Mesenchymal stem cell (in vitro differentiated cells and primary cell): ENCODE results near the gene INPP5E.

Experiments
- DNase-seq: peaks from one replicate; pipeline ENCODE4 v3.0.0-alpha.2; 2013
- H2AFZ ChIP-seq: one replicate; pipeline ENCODE4 v1.6.1; 2013; ENCODE audit warnings: low read depth, mild to moderate bottlenecking, control low read depth, inconsistent platforms, low read length, moderate library complexity
- H2AK5ac ChIP-seq: 2 replicates; pipeline ENCODE4 v1.6.1; 2013; ENCODE audit warnings: low read length, moderate library complexity, mild to moderate bottlenecking, inconsistent platforms; ENCODE audit not compliant: severe bottlenecking
- H2BK120ac ChIP-seq: one replicate; pipeline ENCODE4 v1.6.1; 2013; ENCODE audit warnings: low read depth, mild to moderate bottlenecking, inconsistent platforms, low read length, moderate library complexity
- H2BK12ac ChIP-seq, 2 experiments: one replicate each; pipeline ENCODE4 v1.6.1; 2013; ENCODE audit warnings: inconsistent platforms in 2 of 2, low read length in 2 of 2, mild to moderate bottlenecking in 2 of 2, moderate library complexity in 2 of 2, control low read depth in 1 of 2
- H2BK15ac ChIP-seq: one replicate; pipeline ENCODE4 v1.6.1; 2013; ENCODE audit warnings: mild to moderate bottlenecking, low read depth, inconsistent platforms; ENCODE audit not compliant: poor library complexity, severe bottlenecking
- H2BK5ac ChIP-seq: 2 replicates; pipeline ENCODE4 v1.6.1; 2013; ENCODE audit warnings: low read depth, mild to moderate bottlenecking, low read length, control low read depth, inconsistent platforms; ENCODE audit not compliant: poor library complexity, severe bottlenecking
- H3K14ac ChIP-seq, 2 experiments: one replicate each; pipeline ENCODE4 v1.6.1; 2013; ENCODE audit warnings: inconsistent platforms in 2 of 2, low read length in 2 of 2, control low read depth in 1 of 2, mild to moderate bottlenecking in 1 of 2, moderate library complexity in 1 of 2
- H3K18ac ChIP-seq, 2 experiments: one replicate each; pipeline ENCODE4 v1.6.1; 2013; ENCODE audit warnings: inconsistent platforms in 2 of 2, low read length in 2 of 2, control low read depth in 1 of 2, low read depth in 1 of 2, mild to moderate bottlenecking in 1 of 2
- H3K23ac ChIP-seq, 2 experiments: one replicate each; pipeline ENCODE4 v1.6.1; 2013; ENCODE audit warnings: inconsistent platforms in 2 of 2, low read length in 2 of 2, mild to moderate bottlenecking in 2 of 2, moderate library complexity in 2 of 2, control low read depth in 1 of 2
- H3K27ac ChIP-seq: 2 replicates; pipeline ENCODE4 v1.5.1; 2013; ENCODE audit warnings: mild to moderate bottlenecking, moderate library complexity, low read length, control low read depth, inconsistent platforms; ENCODE audit not compliant: poor library complexity, severe bottlenecking
- H3K27me3 ChIP-seq, 2 experiments: 2 replicates each; pipeline versions ENCODE4 v1.6.1 to v1.7.0; 2013; ENCODE audit warnings: low read length in 2 of 2, mild to moderate bottlenecking in 2 of 2, moderate library complexity in 2 of 2, control low read depth in 1 of 2, inconsistent platforms in 1 of 2; ENCODE audit not compliant: control insufficient read depth in 1 of 2, insufficient read depth in 1 of 2
- H3K36me3 ChIP-seq, 2 experiments: 2 replicates each; pipeline versions ENCODE4 v1.6.1 to v1.7.0; 2013; ENCODE audit warnings: low read length in 2 of 2, control low read depth in 1 of 2, inconsistent platforms in 1 of 2, low read depth in 1 of 2, mild to moderate bottlenecking in 1 of 2; ENCODE audit not compliant: insufficient read depth in 2 of 2, control insufficient read depth in 1 of 2
- H3K4ac ChIP-seq, 2 experiments: one replicate each; pipeline ENCODE4 v1.6.1; 2013; ENCODE audit warnings: inconsistent platforms in 2 of 2, low read length in 2 of 2, mild to moderate bottlenecking in 2 of 2, moderate library complexity in 2 of 2, control low read depth in 1 of 2, low read depth in 1 of 2
- H3K4me1 ChIP-seq: 2 replicates; pipeline ENCODE4 v1.6.1; 2013; ENCODE audit warnings: low read depth, low read length, control low read depth; ENCODE audit not compliant: control insufficient read depth, insufficient read depth
- H3K4me2 ChIP-seq: 2 replicates; pipeline ENCODE4 v1.6.1; 2013; ENCODE audit warnings: low read length, mild to moderate bottlenecking, inconsistent platforms; ENCODE audit not compliant: poor library complexity, severe bottlenecking
- H3K4me3 ChIP-seq, 2 experiments: 2 replicates each; pipeline versions ENCODE4 v1.5.1 to v1.7.0; 2013; ENCODE audit warnings: low read length in 2 of 2, mild to moderate bottlenecking in 2 of 2, control low read depth in 1 of 2, low read depth in 1 of 2; ENCODE audit not compliant: insufficient read depth in 1 of 2
- H3K79me1 ChIP-seq: replicated peaks from 2 replicates; pipeline ENCODE4 v1.6.1; 2013; ENCODE audit warnings: mild to moderate bottlenecking, control low read depth, low read length, inconsistent platforms; ENCODE audit not compliant: poor library complexity, severe bottlenecking
- H3K9ac ChIP-seq: 2 replicates; pipeline ENCODE4 v1.7.0; 2013; ENCODE audit warnings: mild to moderate bottlenecking, low read length, moderate library complexity
- H3K9me3 ChIP-seq: 2 replicates; pipeline ENCODE4 v1.7.0; 2013; ENCODE audit warnings: mild to moderate bottlenecking, low read length; ENCODE audit not compliant: control insufficient read depth
- H4K8ac ChIP-seq: one replicate; pipeline ENCODE4 v1.6.1; 2013; ENCODE audit warnings: inconsistent platforms, mild to moderate bottlenecking, low read length, moderate library complexity
- H4K91ac ChIP-seq: one replicate; pipeline ENCODE4 v1.6.1; 2013; ENCODE audit warnings: mild to moderate bottlenecking, low read length, inconsistent platforms
- WGBS: methylation state at CpG from one replicate; pipeline ENCODE4 v1.1.7; 2013; ENCODE audit warnings: mixed read lengths; 5-methylcytosine and 5-hydroxymethylcytosine counted together

The INPP5E gene

GRCh38 chr9:136381311-136381710 lies 58.3 kb downstream of the INPP5E start:
- Histone ChIP-seq H3K9ac (no peak overlapping the region), H3K27ac (no peak overlapping the region), H3K4ac (no peak overlapping the region), H4K8ac (no peak overlapping the region), H3K27me3 (no peaks in the 10 kb centered on the region), H3K36me3 (peaks cover 90 to 93% of the 10 kb centered on the region in 2 experiments), H3K18ac (no peak overlapping the region), H3K4me3 (no peak overlapping the region), H2AFZ (no peak overlapping the region), H2BK5ac (no peak overlapping the region), H4K91ac (no peak overlapping the region), H2AK5ac (no peak overlapping the region), H3K23ac (no peak overlapping the region), H3K14ac (no peak overlapping the region), H3K4me1 (no peaks in the 10 kb centered on the region), H2BK12ac (no peak overlapping the region), H2BK120ac (no peak overlapping the region), H3K79me1 (peaks cover 22% of the 10 kb centered on the region), H2BK15ac (no peak overlapping the region), H3K9me3 (no peaks in the 10 kb centered on the region), H3K4me2 (no peak overlapping the region)
- WGBS = 93% methylated on average over 7 of the region's 9 CpGs
- no peak for DNase-seq

GRCh38 chr9:136380381-136380780 lies 59.3 kb downstream of the INPP5E start:
- Histone ChIP-seq H2AFZ (no peak overlapping the region), H2AK5ac (no peak overlapping the region), H4K91ac (no peak overlapping the region), H2BK15ac (no peak overlapping the region), H2BK12ac (no peak overlapping the region), H3K23ac (no peak overlapping the region), H3K4me1 (peaks cover 5% of the 10 kb centered on the region), H3K9ac (no peak overlapping the region), H3K79me1 (peaks cover 22% of the 10 kb centered on the region), H3K4me3 (no peak overlapping the region), H3K14ac (no peak overlapping the region), H3K36me3 (peaks cover 90 to 96% of the 10 kb centered on the region in 2 experiments), H3K9me3 (no peaks in the 10 kb centered on the region), H3K4me2 (no peak overlapping the region), H3K27ac (no peak overlapping the region), H2BK5ac (no peak overlapping the region), H3K18ac (no peak overlapping the region), H4K8ac (no peak overlapping the region), H3K27me3 (no peaks in the 10 kb centered on the region), H2BK120ac (no peak overlapping the region), H3K4ac (no peak overlapping the region)
- no peak for DNase-seq
- WGBS = 97% methylated on average over 17 of the region's 17 CpGs

- Histone ChIP-seq H2BK5ac (no peak overlapping the region), H2AK5ac (no peak overlapping the region), H2BK120ac (no peak overlapping the region), H3K9me3 (no peaks in the 10 kb centered on the region), H3K4ac (no peak overlapping the region), H3K36me3 (peaks cover 90 to 98% of the 10 kb centered on the region in 2 experiments), H3K79me1 (peaks cover 18% of the 10 kb centered on the region), H2BK12ac (no peak overlapping the region), H3K23ac (no peak overlapping the region), H2BK15ac (no peak overlapping the region), H3K27me3 (no peaks in the 10 kb centered on the region), H4K91ac (no peak overlapping the region), H3K4me3 (no peak overlapping the region), H3K18ac (no peak overlapping the region), H3K9ac (no peak overlapping the region), H3K4me2 (no peak overlapping the region), H3K4me1 (peaks cover 5% of the 10 kb centered on the region), H2AFZ (no peak overlapping the region), H3K14ac (no peak overlapping the region), H4K8ac (no peak overlapping the region), H3K27ac (no peak overlapping the region)
- WGBS = 91% methylated on average over 11 of the region's 11 CpGs
- no peak for DNase-seq
Observed at GRCh38 chr9:136379891-136380290, 59.8 kb downstream of the INPP5E start.

- H3K9ac ChIP-seq = no peak overlapping the region
Observed at GRCh38 chr9:136379401-136379800, 60.2 kb downstream of the INPP5E start.

More at GRCh38 chr9:136379401-136379800, 60.2 kb downstream of the INPP5E start:
- Histone ChIP-seq H3K4me3 (no peak overlapping the region), H2BK5ac (no peak overlapping the region), H3K4me2 (no peak overlapping the region), H3K27me3 (no peaks in the 10 kb centered on the region), H3K36me3 (peaks cover 87 to 99% of the 10 kb centered on the region in 2 experiments), H2BK12ac (no peak overlapping the region), H4K91ac (no peak overlapping the region), H4K8ac (no peak overlapping the region), H2BK120ac (no peak overlapping the region), H3K4me1 (peaks cover 5% of the 10 kb centered on the region), H2AFZ (no peak overlapping the region), H2BK15ac (no peak overlapping the region), H3K18ac (no peak overlapping the region), H3K14ac (no peak overlapping the region), H3K27ac (no peak overlapping the region), H3K4ac (no peak overlapping the region), H2AK5ac (no peak overlapping the region), H3K9me3 (no peaks in the 10 kb centered on the region), H3K79me1 (peaks cover 18% of the 10 kb centered on the region), H3K23ac (no peak overlapping the region)
- 98% methylated on average over 11 of the region's 11 CpGs for WGBS
- no peak for DNase-seq
